Brain microvascular endothelial cell (primary cell): ENCODE data around the gene SLC8A2.

Experiments
- DNase-seq: peaks from one replicate; pipeline ENCODE4 v3.0.0-alpha.2; 2020
- H3K27ac ChIP-seq: fragments of 250-450 bp; sonication (Bioruptor Pico); 2 replicates; pipeline ENCODE4 v1.5.1; 2020; ENCODE audit warnings: mild to moderate bottlenecking, moderate library complexity
- H3K27me3 ChIP-seq: fragments of 250-450 bp; sonication (Bioruptor Pico); replicated peaks from 2 replicates; pipeline ENCODE4 v1.5.1; 2020; ENCODE audit warnings: mild to moderate bottlenecking
- H3K36me3 ChIP-seq: fragments of 250-450 bp; sonication (Bioruptor Pico); replicated peaks from 2 replicates; pipeline ENCODE4 v1.5.1; 2020; ENCODE audit warnings: mild to moderate bottlenecking
- H3K4me3 ChIP-seq: 2 replicates; pipeline ENCODE4 v1.5.1; 2011; ENCODE audit warnings: low read depth, mild to moderate bottlenecking, control low read depth, low read length, moderate library complexity
- in situ Hi-C: cut with HindIII; loops from 2 replicates; pipeline ENCODE4 v1.10.0; 2017; ENCODE audit warnings: low sequenced_read_pairs, low pct_ligation_motif_present
- TF ChIP-seq, protein P1 (sequence below): IDR thresholded peaks from 2 replicates; pipeline ENCODE4 v1.5.1; 2011; ENCODE audit warnings: low read depth, mild to moderate bottlenecking, moderate library complexity, low read length, control low read depth, inconsistent platforms; ENCODE audit errors: missing control alignments

SLC8A2 gene

DNA sequence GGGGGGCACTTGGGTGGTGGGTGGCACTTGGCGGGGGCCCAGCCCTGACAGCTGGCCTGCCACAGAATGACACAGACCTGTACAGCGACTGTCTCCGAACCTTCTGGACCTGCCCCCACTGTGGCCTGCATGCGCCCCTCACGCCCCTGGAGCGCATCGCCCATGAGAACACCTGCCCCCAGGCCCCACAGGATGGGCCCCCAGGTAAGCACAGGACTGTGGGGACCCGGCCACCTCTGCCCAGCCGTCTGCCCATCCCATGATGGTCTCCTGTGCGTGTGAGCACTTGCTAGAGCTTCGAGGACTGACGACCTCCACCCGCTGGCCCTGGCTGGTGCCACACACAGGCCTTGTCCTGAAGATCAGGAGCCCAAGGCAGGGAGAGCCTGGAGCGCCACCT, 90.6 kb downstream of the SLC8A2 start:
- Histone ChIP-seq H3K4me3 (no peak overlapping the region), H3K36me3 (peaks cover 44% of the 10 kb centered on the region), H3K27me3 (no peaks in the 10 kb centered on the region), H3K27ac (no peak overlapping the region)
- TF ChIP-seq, protein P1, sequence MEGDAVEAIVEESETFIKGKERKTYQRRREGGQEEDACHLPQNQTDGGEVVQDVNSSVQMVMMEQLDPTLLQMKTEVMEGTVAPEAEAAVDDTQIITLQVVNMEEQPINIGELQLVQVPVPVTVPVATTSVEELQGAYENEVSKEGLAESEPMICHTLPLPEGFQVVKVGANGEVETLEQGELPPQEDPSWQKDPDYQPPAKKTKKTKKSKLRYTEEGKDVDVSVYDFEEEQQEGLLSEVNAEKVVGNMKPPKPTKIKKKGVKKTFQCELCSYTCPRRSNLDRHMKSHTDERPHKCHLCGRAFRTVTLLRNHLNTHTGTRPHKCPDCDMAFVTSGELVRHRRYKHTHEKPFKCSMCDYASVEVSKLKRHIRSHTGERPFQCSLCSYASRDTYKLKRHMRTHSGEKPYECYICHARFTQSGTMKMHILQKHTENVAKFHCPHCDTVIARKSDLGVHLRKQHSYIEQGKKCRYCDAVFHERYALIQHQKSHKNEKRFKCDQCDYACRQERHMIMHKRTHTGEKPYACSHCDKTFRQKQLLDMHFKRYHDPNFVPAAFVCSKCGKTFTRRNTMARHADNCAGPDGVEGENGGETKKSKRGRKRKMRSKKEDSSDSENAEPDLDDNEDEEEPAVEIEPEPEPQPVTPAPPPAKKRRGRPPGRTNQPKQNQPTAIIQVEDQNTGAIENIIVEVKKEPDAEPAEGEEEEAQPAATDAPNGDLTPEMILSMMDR, result no peak
- DNase-seq, result no peak
- in situ Hi-C loops, result no loop called here

DNA sequence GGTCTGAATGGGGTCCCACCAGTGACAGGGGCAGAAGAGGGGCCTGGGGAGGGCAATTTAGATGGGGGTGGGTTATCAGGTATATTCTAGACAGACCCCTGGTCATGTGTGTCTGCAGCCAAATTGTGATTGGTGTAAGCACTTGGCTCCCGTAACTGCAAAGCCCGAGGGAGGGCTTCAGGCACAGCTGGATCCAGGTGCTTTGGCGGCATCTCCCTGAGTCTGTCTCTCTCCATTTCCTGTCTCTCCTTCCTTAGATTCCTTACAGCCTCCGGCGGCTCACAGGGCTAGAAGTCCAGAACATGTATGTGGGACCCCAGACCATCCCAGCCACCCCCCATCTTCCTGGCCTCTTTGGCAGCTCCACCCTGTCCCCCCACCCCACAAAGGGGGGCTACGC, 91.1 kb downstream of the SLC8A2 start:
- Histone ChIP-seq H3K36me3 (peaks cover 50% of the 10 kb centered on the region), H3K27ac (no peak overlapping the region), H3K4me3 (no peak overlapping the region), H3K27me3 (no peaks in the 10 kb centered on the region)
- TF ChIP-seq, protein P1, result no peak
- DNase-seq, result no peak
- in situ Hi-C loops, result no loop called here

DNA sequence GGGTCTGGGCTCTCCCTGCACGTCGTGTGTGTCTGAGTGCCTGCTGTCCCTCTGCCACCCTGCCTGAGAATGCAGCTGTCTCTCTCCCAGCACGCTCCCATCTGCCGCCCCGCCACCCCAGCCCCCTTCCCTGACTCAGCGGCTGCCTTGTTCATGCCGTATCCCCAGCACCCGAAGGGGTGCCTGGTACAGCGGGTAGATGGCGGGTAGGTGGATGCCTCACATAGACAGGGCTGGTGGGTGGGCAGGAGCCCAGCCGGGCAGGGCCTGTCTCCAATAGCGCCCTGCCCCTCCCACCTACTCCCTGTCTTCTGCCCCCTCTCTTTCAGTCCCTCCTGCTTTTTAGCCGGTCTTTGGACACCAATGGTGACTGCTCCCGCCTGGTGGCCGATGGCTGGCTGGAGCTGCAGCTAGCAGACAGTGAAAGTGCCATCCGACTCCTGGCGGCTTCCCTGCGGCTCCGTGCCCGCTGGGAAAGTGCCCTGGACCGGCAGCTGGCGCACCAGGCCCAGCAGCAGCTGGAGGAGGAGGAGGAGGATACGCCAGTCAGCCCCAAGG, 92.2 kb downstream of the SLC8A2 start:
- H3K36me3 ChIP-seq, result peaks cover 59% of the 10 kb centered on the region

DNA sequence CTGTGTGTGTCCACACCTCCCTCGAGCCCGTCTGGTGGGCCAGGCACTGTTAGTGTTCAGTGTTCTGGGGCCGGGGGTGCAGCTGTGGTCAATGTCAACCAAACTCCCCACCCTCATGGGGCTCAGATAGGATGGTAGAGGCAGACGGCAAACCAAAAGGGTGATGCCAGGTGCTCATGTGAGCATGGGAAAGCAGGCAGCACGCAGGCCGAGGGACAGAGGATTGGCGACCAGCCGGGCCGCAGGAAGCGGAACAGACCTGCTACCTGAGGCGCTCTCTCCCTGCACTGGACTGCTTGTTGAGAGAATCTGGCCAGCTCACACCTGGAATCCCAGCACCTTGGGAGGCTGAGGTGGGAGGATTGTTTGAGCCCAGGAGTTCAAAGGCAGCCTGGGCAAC, 93.4 kb downstream of the SLC8A2 start:
- DNase-seq, result no peak

More for the DNA sequence above, 92.2 kb downstream of the SLC8A2 start:
- TF ChIP-seq, protein P1, result no peak
- no peaks in the 10 kb centered on the region for H3K27me3 ChIP-seq
- no peak overlapping the region for H3K4me3 ChIP-seq
- DNase-seq, result no peak
- in situ Hi-C loops, result no loop called here
- H3K27ac ChIP-seq, result no peak overlapping the region

More for the DNA sequence above, 93.4 kb downstream of the SLC8A2 start:
- Histone ChIP-seq H3K27me3 (no peaks in the 10 kb centered on the region), H3K36me3 (peaks cover 69% of the 10 kb centered on the region), H3K27ac (no peak overlapping the region), H3K4me3 (no peak overlapping the region)
- in situ Hi-C loops, result no loop called here
- TF ChIP-seq, protein P1, result no peak
